Thoracic aorta (tissue), 2 donors: ENCODE results near the gene DGKB. TPM values are rescaled to one million over a fixed set of nuclear protein-coding genes. Genes with fewer than 3 reads are reported as not detected.

Experiments used
- ATAC-seq: fragments of 150-250 bp; one replicate; pipeline ENCODE4 v1.8.0; 2017; ENCODE audit warnings: low read depth; ENCODE audit not compliant: insufficient number of reproducible peaks, low FRiP score
- DNase-seq: peaks from one replicate; pipeline ENCODE4 v3.0.0-alpha.2; 2020; ENCODE audit warnings: low spot score
- H3K27ac ChIP-seq, 2 donors: fragments of 200-600 bp; sonication (generic); 1 replicate in 1 of 2; 2 replicates in 1 of 2; pipeline ENCODE4 v1.5.1; 2016; ENCODE audit warnings: mild to moderate bottlenecking in 2 of 2, moderate library complexity in 2 of 2
- H3K27me3 ChIP-seq: fragments of 200-600 bp; sonication (generic); replicated peaks from 2 replicates; pipeline ENCODE4 v1.6.0; 2016; ENCODE audit warnings: mild to moderate bottlenecking; ENCODE audit not compliant: insufficient read depth
- H3K36me3 ChIP-seq: fragments of 200-600 bp; sonication (generic); one replicate; pipeline ENCODE4 v1.5.1; 2016
- H3K4me1 ChIP-seq, 2 donors: fragments of 200-600 bp; sonication (generic); 1 replicate in 1 of 2; 2 replicates in 1 of 2; pipeline versions ENCODE4 v1.5.1 to v1.6.0; 2016; ENCODE audit warnings: low read depth in 2 of 2, mild to moderate bottlenecking in 1 of 2; ENCODE audit not compliant: control insufficient read depth in 1 of 2
- H3K4me3 ChIP-seq: fragments of 200-600 bp; sonication (generic); 2 replicates; pipeline ENCODE4 v1.5.1; 2016; ENCODE audit warnings: mild to moderate bottlenecking
- H3K9me3 ChIP-seq: fragments of 200-600 bp; sonication (generic); 2 replicates; pipeline ENCODE4 v1.5.1; 2016
- CTCF ChIP-seq: fragments of 200-600 bp; sonication (generic); IDR thresholded peaks from one replicate; pipeline ENCODE4 v1.5.1; 2019; ENCODE audit warnings: antibody characterized with exemption
- total RNA-seq, 2 donors: library from RNA; depleted of rRNA; stranded (reverse); fragments of >200 nt; gene quantifications; one replicate each; pipeline versions ENCODE4 v1.1.0 to v1.2.3, GENCODE V29; 2016

DGKB gene
- total RNA-seq, 2 donors from 2014 or later = 0.56 TPM; not detected in 1

GRCh38 chr7:14229047-14229446, 673.5 kb downstream of the DGKB start:
- Histone ChIP-seq H3K9me3 (no peaks in the 10 kb centered on the region), H3K36me3 (no peaks in the 10 kb centered on the region), H3K4me3 (no peak overlapping the region), H3K4me1 (no peaks in the 10 kb centered on the region), H3K27me3 (no peaks in the 10 kb centered on the region), H3K27ac (no peak overlapping the region)
- TF ChIP-seq CTCF = no peak
- DNase-seq (no peak), ATAC-seq (no peak)

GRCh38 chr7:14228341-14228740, 674.2 kb downstream of the DGKB start:
- H3K36me3 ChIP-seq = no peaks in the 10 kb centered on the region
- no peaks in the 10 kb centered on the region for H3K9me3 ChIP-seq
- no peak for DNase-seq
- no peak for TF ChIP-seq CTCF
- H3K4me1 ChIP-seq = no peaks in the 10 kb centered on the region
- no peaks in the 10 kb centered on the region for H3K27me3 ChIP-seq
- no peak overlapping the region for H3K27ac ChIP-seq
- ATAC-seq = no peak
- H3K4me3 ChIP-seq = no peak overlapping the region

- Histone ChIP-seq H3K4me1 (no peaks in the 10 kb centered on the region), H3K27ac (no peak overlapping the region), H3K27me3 (no peaks in the 10 kb centered on the region), H3K4me3 (no peak overlapping the region), H3K36me3 (no peaks in the 10 kb centered on the region), H3K9me3 (no peaks in the 10 kb centered on the region)
- ATAC-seq (no peak), DNase-seq (no peak)
- TF ChIP-seq CTCF = no peak
These were observed 676.4 kb downstream of the DGKB start for GRCh38 chr7:14226126-14226525.

- H3K27ac ChIP-seq = no peak overlapping the region
- ATAC-seq = no peak
- H3K4me1 ChIP-seq = peaks cover 3 to 5% of the 10 kb centered on the region in 2 donors
- H3K36me3 ChIP-seq = no peaks in the 10 kb centered on the region
- H3K27me3 ChIP-seq = no peaks in the 10 kb centered on the region
- H3K4me3 ChIP-seq = no peak overlapping the region
- no peak for TF ChIP-seq CTCF
- H3K9me3 ChIP-seq = no peaks in the 10 kb centered on the region
- DNase-seq = no peak
These were observed 683.4 kb downstream of the DGKB start for GRCh38 chr7:14219125-14219524.

- no peak for TF ChIP-seq CTCF
- H3K4me1 ChIP-seq = peaks cover 3 to 5% of the 10 kb centered on the region in 2 donors
- H3K27me3 ChIP-seq = no peaks in the 10 kb centered on the region
- no peak overlapping the region for H3K4me3 ChIP-seq
- no peaks in the 10 kb centered on the region for H3K36me3 ChIP-seq
- ATAC-seq (no peak), DNase-seq (no peak)
- no peaks in the 10 kb centered on the region for H3K9me3 ChIP-seq
- H3K27ac ChIP-seq = no peak overlapping the region
These were observed 684.2 kb downstream of the DGKB start for GRCh38 chr7:14218338-14218737.
